ENCODE results near the gene LIMK1.

DNA sequence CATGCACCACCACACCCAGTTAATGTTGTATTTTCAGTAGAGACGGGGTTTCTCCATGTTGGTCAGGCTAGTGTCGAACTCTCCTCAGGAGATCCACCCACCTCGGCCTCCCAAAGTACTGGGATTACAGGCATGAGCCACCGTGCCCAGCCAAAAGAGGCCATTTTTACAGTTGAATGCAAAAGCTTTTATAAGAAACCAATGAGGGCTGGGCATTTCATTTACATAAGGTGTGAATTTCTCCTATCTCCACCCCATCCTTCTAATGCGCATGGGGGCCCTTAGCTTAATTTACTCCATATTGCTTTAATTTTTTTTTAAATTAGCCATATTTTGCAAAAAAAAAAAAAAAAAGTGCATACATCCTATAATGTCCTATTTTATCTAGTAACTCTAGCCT, 65.5 kb downstream of the LIMK1 start:
- no peak for TF ChIP-seq EZH2phosphoT487 (IDR thresholded peaks at IDR 0.05; ENCODE audit: low read length)
- TF ChIP-seq, protein P1, sequence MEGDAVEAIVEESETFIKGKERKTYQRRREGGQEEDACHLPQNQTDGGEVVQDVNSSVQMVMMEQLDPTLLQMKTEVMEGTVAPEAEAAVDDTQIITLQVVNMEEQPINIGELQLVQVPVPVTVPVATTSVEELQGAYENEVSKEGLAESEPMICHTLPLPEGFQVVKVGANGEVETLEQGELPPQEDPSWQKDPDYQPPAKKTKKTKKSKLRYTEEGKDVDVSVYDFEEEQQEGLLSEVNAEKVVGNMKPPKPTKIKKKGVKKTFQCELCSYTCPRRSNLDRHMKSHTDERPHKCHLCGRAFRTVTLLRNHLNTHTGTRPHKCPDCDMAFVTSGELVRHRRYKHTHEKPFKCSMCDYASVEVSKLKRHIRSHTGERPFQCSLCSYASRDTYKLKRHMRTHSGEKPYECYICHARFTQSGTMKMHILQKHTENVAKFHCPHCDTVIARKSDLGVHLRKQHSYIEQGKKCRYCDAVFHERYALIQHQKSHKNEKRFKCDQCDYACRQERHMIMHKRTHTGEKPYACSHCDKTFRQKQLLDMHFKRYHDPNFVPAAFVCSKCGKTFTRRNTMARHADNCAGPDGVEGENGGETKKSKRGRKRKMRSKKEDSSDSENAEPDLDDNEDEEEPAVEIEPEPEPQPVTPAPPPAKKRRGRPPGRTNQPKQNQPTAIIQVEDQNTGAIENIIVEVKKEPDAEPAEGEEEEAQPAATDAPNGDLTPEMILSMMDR (IDR thresholded peaks at IDR 0.05; ENCODE audit: low read length) = no peak
